GM19035 (cell line): ENCODE measurements around the gene REPIN1.

ENCODE experiments used
- ATAC-seq: cut with Tn5 transposase; IDR thresholded peaks from one replicate; pipeline ENCODE4 v1.9.1; 2021; ENCODE audit not compliant: unreplicated experiment

The REPIN1 gene

DNA sequence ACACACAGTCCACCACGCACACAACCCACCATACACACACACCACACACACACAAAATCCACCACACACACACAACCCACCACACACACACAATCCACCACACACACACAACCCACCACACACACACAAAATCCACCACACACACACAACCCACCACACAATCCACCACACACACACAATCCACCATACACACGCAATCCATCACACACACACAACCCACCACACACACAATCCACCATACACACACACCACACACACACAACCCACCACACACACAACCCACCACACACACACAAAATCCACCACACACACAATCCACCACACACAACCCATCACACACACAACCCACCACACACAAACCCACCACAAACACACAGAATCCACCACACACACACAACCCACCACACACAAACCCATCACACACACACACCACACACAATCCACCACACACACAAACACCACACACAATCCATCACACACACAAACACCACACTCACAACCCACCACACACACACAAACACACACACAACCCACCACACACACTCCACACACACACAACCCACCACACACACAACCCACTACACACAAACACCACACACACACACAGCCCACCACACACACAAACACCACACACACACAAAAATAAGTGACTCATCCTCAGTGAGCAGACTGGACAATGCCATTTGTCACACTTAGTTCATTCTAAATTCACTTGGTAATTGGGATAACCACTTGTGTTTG is 8.8 kb upstream of the REPIN1 start:
- ATAC-seq: no peak

DNA sequence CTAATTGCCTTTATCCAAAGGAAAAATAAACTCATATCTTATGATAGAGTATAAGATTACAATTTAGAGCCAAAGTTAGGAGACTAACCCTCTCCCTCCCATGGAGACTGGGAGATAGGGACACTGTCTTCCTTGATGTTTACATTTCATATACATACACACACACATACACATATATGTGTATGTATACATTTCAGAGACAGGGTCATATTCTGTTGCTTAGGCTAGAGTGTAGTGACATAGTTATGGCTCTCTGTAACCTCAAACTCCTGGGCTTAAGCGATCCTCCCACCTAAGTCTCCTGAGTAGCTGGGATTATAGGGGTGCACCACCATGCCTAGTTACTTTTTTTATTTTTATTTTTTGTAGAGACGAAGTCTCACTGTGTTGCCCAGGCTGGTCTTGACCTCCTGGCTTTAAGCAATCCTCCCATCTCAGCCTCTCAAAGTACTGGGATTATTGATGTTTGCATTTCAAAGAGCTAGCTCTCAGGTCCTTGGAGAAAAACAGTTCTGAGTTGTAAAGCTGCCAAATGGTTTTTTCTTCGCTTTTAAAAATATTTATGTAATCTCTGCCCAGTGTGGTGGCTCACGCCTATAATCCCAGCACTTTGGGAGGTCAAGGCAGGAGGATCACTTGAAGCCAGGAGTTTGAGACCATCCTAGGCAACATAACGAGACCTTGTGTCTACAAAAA is 8.1 kb upstream of the REPIN1 start:
- no peak for ATAC-seq

DNA sequence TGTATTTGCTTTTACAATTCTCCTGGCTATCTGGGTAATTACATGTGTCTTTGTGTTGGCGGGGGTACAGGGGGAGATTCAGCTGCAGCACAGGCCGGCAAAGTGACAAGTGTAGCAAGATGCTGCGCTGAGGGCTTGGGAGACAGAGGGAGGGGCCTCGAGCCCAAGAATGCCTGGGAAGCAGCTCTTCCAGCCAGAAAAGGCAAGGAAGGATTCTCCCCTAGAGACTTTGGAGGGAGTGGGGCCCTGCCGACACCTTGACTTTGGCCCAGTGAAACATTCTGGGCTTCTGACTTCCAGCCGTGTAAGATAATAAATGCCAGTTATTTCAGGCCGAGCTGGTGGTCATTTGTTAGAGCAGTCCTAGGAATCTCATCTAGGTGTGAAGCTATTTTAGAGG is 7.2 kb upstream of the REPIN1 start:
- ATAC-seq: no peak

DNA sequence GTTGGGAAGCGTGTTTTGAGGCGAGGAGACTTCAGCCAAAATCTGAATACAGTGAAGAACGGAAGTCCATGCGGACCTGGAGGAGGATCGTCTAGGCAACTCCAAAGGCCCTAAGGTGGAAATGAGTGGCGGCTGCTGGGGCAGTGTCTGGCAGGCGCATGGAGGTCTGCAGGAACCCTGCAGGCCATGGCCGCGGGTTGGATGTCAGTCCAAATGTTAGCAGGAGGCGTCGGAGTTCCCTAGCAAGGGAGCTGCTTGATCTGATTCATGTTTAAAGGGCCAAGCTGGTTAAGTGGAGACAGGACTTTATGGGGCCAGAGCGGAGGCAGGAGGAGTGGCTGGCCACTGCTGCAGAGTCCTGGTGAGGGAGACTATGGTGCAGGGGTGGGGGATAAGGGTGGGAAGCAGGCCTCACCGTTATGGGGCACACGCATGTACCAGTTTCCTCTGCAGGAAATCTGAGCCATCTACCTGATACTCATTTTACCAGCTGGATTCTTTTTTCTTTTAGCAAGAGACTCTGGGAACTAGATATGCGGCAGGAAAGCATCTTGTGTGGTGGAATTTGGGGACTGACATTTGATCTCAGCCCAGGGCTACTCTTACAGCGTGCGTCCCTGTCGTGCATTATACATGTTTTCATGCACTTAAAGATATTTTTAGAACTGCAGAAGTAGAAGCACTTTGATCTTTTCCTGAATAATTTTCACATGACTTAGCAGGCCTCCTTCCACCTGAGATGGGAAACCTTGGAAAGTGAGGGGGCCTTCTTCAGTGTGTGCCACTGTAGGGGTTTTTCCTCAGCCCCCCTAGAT is 6.6 kb upstream of the REPIN1 start:
- ATAC-seq: no peak

DNA sequence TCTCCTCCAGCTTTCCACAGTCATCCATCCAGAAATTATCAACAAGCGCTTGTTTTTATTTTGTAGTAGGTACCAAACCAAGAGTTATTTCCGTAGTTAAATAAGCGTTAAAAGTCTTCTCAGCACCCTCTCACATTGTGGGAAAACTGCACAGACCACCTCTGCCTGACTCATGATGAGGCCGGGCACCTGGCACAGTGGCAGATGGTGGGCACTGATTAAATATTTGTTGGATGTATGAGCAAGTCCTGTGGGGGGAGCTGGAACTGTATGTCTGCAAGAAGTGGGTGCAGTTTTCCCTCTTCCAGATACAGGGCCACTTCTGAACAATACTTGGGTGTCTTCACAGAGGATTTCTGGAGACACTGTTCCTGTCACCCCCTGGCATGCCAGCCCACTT is 5.3 kb upstream of the REPIN1 start:
- no peak for ATAC-seq

DNA sequence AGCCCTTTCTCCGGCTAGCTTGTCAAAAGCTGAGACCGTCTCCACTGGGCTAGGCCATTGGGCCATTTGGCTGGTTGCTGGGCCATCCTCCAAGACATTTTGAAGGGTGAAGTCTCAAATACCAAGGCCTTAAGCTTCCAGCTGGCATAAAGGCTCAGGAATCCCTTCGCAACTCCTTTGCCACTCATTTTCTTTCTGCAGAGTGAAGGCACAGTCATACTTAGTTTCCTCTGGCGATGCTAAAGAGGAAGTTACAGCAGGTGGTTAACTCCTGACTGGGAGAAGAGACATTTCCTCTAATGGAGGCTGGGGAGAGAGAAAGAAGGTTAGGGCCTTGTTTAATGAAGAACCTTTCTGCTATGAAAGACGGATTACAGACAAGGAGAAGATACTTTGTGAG is 4.8 kb upstream of the REPIN1 start:
- ATAC-seq: no peak

DNA sequence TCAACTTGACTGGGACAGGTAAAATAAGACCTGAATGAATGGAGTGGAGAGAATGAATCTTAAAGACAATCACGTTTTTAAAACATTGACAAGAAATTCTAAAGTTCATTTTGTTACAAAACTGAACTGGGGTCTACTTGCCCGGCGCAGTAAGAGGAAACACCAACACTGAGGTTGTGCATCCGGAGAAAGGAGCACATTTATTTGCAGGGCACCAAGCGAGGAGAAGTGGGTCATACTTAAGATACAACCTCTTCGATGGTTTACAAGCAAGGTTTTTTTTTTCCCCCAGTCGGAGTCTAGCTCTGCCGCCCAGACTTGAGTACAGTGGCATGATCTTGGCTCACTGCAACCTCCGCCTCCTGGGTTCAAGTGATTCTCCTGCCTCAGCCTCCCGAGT is 3.4 kb upstream of the REPIN1 start:
- ATAC-seq: no peak

DNA sequence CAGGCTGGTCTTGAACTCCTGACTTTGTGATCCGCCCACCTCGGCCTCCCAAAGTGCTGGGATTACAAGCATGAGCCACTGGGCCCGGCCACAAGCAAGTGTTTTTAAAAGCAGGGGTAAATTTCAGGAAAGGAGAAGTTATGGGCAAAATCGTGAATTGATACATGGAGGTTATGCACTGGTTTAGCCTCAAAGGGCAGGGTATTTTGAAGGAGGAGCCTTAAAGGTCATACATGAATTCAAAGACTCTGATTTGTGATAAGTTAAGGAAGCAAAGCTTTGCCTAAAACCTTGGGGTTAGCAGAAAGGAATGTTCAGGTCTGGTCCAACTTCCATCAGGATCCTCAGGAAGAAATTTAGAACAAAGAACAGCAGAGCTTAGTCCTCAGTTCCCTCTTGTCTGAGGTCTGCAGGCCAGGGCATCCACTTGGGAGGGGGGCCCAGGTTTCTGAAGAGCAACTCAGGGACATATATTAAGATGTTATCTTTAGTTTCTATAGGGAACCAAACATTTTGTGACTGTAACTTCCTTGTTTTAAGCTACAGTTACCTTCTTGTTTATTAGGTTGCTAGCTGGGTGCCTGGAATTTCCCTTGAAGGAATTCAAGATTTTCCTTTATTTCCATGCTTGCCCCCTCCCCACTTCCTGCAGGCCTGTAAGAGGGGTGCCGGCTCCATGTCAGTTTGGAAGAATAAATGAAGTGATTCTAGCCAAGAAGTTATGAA is 2.8 kb upstream of the REPIN1 start:
- no peak for ATAC-seq

DNA sequence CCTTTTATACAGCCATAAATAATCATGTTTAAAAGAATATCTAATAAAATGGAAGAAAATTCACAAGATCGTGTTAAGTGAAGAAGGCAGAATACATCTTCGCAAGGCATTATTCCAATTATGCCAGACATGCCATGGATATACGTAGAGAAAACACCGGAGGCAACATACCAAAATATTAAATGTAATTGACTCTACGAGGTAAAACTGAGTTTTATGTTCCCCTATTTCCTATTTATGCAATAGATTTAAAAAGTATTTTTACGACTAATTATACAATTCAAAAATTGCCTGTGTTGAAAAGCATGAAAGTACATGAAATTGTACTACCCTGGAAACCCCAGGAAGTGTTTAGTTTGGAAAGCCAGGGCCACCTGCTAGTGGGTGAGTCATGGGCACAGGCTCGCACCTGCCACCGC is 936 bp upstream of the REPIN1 start:
- no peak for ATAC-seq

DNA sequence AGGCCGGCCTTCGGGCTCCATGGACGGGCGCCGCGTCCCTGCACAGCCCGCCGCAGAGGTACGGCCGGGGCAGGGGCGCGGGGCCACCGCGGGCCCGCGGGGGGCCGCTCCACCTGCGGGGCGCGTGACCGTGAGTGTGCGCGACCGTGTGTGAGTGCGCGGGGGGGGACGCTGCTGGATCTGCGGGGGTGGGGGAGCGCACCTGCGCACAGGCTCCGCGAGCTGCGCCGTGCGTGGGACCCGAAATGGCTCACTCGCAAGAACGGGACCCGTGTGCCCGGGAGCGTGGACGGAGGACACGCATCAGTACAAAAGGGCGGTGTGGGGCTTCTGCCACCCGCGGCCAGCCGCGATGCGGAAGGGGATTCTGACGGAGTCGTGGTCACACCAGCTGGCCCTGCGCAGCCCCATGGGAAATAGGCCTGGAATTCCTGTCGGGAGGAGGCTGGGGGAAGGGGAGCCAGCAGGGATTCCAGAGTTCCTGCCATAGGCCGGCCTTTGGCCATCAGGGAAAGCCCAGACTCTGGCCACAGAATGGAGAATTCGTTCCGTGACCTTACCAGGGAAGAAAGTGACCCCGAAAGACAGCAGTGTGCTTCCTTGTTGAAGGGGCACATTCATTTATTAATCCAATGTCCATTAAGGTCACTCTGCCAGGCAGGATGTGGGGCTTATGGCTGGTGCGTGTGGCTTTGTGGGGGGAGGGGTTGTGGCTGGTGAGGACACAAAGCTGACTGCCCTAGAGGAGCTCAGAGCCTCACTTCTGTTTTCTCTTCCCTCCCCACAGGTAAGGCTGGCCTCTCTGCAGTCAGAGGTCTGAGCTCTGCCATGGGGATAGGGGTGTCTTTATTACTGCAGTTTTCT is 494 bp downstream of the REPIN1 start:
- peak; percentile 46 for ATAC-seq

DNA sequence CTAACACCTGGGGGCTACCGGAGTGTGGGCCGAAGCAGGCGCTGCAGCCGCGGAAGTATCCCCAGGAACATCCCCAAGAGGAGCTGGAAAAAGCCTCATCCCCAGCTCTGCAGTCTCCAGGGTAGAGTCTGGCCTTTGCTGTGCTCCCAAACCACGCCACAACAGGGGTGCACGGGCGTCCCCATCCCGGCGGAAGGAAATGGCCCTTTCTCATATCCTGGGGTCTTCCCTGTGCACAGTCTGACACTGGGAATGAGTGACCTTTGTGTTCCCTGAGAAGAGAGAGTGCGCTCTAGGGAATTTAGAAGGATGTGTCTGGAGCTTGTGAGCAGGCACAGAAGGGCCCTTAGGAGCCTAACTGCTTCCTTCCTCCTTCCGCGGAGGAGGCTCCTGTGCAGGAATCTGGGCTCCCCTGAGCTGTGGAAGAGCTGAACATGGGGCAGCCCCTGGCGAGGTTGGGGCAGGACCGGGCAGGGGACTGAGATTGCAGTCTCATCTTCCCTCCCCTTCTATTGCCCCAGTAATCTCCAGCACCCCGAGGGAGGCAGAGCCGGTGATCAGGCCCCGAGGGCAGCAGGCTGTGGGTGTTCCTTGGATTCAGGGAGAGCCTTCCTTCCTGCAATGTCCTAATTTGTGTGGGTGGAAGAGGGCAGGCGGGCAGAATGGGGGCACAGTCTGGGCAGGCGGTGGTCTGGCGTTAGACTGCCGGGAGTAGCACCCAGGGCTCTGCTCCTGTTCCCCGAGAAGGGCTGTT is 1.3 kb downstream of the REPIN1 start:
- ATAC-seq: no peak

DNA sequence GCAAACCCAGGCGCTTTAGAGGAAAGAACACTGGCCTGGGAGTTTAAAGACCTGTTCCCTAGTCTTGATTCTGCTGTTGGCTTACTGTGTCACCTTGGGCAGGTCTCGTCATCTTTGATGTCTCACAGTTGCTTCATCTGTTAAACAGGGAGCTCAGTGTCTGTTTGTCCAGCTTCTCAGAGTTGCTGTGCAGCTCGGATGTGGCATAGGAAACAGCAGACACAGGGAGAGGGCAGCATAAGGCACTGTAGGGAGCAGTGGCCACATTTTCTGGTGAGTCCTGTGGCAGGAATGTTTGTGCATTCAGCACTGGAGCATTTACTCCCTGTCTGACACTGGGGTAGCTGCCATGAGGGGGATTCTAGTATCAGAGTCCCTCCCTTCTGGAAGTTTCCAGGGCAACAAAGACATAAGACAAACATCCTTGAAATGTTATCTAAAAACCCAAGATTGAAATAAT is 2.0 kb downstream of the REPIN1 start:
- no peak for ATAC-seq

DNA sequence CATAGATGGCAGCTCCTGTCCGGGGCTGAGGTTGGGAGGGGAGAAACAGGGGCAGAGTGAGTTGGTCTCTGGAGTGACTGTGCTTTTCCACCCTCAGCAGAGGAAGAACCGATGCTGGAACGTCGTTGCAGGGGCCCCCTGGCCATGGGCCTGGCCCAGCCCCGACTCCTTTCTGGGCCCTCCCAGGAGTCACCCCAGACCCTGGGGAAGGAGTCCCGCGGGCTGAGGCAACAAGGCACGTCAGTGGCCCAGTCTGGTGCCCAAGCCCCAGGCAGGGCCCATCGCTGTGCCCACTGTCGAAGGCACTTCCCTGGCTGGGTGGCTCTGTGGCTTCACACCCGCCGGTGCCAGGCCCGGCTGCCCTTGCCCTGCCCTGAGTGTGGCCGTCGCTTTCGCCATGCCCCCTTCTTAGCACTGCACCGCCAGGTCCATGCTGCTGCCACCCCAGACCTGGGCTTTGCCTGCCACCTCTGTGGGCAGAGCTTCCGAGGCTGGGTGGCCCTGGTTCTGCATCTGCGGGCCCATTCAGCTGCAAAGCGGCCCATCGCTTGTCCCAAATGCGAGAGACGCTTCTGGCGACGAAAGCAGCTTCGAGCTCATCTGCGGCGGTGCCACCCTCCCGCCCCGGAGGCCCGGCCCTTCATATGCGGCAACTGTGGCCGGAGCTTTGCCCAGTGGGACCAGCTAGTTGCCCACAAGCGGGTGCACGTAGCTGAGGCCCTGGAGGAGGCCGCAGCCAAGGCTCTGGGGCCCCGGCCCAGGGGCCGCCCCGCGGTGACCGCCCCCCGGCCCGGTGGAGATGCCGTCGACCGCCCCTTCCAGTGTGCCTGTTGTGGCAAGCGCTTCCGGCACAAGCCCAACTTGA is 2.7 kb downstream of the REPIN1 start:
- ATAC-seq: no peak

DNA sequence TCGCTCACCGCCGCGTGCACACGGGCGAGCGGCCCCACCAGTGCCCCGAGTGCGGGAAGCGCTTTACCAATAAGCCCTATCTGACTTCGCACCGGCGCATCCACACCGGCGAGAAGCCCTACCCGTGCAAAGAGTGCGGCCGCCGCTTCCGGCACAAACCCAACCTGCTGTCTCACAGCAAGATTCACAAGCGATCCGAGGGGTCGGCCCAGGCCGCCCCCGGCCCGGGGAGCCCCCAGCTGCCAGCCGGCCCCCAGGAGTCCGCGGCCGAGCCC is 3.3 kb downstream of the REPIN1 start:
- no peak for ATAC-seq

DNA sequence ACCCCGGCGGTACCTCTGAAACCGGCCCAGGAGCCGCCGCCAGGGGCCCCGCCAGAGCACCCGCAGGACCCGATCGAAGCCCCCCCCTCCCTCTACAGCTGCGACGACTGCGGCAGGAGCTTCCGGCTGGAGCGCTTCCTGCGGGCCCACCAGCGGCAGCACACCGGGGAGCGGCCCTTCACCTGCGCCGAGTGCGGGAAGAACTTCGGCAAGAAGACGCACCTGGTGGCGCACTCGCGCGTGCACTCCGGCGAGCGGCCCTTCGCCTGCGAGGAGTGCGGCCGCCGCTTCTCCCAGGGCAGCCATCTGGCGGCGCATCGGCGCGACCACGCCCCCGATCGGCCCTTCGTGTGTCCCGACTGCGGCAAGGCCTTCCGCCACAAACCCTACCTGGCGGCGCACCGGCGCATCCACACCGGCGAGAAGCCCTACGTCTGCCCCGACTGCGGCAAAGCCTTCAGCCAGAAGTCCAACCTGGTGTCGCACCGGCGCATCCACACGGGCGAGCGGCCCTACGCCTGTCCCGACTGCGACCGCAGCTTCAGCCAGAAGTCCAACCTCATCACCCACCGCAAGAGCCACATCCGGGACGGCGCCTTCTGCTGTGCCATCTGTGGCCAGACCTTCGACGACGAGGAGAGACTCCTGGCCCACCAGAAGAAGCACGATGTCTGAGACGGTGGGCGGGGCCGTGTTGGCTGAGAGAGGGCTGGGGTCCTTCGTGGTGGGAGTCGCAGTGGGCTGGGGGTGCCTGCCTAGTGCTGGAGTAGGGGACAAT is 3.8 kb downstream of the REPIN1 start:
- ATAC-seq: no peak

DNA sequence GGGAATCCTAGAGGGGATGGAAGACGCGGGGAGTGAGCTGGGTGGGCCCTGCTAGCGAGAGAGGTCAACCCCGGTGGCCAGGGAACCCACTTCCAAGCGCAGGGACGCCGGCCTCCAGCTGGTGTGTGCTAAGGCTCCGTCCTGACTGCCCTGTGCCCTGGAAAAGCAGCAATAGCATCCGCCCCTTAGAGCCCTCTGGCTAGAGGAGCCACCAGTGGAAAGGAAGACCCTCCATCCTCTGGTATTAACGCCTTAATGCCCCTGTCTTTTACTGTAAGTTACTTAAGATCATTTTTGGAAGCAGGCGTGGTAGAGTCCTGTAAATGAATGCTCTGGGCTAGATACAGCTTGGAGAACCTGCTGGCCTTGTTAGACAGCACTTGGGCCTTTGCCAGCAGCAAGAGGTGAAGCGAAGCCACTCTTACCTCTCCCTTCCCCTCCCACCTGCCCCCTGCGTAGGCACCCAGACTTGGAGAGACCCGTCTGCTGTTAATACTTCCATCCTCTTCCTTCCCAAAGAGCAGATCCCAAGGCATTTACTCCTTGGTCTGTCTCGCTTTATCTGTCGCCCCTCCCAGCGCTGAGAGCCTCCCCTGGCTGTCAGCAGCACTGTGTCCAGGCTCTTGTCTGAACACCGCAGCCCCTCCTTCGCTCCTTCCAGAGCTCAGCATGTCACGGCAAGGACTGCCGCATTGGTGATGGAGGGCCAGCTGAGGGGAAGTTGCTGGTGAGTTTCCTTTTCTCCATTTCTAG is 4.6 kb downstream of the REPIN1 start:
- ATAC-seq: no peak

DNA sequence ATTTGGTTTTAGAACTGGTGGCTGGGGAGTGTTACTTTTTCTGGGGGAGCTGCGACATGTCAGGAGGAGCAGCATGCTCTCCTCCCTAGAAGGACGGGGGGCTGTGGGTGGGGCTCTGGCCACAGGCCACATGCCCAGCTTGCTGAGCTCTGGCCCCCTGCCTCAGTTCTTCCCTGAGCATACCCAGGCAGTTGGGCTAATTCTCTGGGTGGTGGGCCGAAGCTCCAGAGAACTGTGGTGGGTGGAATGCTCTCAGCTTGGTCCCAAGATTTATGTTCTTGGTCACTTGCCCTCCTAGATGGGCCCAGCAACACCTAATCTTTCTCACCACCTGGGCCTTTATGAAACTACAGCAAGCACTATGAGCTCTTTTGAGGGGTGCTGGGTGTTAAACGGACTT is 5.4 kb downstream of the REPIN1 start:
- ATAC-seq: no peak
